Activated T-helper 1 cell treated with anti-CD3 and anti-CD28 coated beads, Interleukin-12 subunit alpha, Interleukin-12 subunit beta, Interleukin-2, Interleukin-4 antibody, amounts not matched to agents 30 ng/mL and 10 ng/mL and 1 ng/mL, durations not matched to agents 14 hours and 24 hours and 36 hours (primary cell): ENCODE results near the gene PIK3C2G. TPM values are rescaled to one million over a fixed set of nuclear protein-coding genes. Genes with fewer than 3 reads are reported as not detected.

Experiments used
- DNase-seq: peaks from one replicate; pipeline ENCODE4 v3.0.0; 2021; ENCODE audit warnings: low spot score
- H3K27ac Mint-ChIP-seq: one replicate; pipeline ENCODE4 v1.8.0; 2021; ENCODE audit warnings: mild to moderate bottlenecking, mixed read lengths
- H3K27me3 Mint-ChIP-seq: one replicate; pipeline ENCODE4 v1.8.0; 2022; ENCODE audit warnings: mild to moderate bottlenecking, moderate library complexity, mixed read lengths; ENCODE audit not compliant: insufficient read depth
- H3K36me3 Mint-ChIP-seq: one replicate; pipeline ENCODE4 v1.8.0; 2021; ENCODE audit warnings: low read depth, mixed read lengths
- H3K4me1 Mint-ChIP-seq: one replicate; pipeline ENCODE4 v1.8.0; 2021; ENCODE audit warnings: low read depth, mixed read lengths
- H3K4me3 Mint-ChIP-seq: one replicate; pipeline ENCODE4 v1.8.0; 2021; ENCODE audit warnings: mild to moderate bottlenecking, moderate library complexity, mixed read lengths
- H3K9me3 Mint-ChIP-seq: one replicate; pipeline ENCODE4 v1.8.0; 2021; ENCODE audit warnings: mixed read lengths
- intact Hi-C: fragments of 100-400 bp; cut with micrococcal nuclease; formaldehyde crosslinking; loops from one replicate; pipeline ENCODE4 v1.15.1; 2024
- total RNA-seq: library from RNA; stranded (reverse); gene quantifications from 2 replicates; pipeline ENCODE4 v1.2.3, GENCODE V29; 2022

The PIK3C2G gene
- total RNA-seq, 1 donor from 2014 or later, result not detected

DNA sequence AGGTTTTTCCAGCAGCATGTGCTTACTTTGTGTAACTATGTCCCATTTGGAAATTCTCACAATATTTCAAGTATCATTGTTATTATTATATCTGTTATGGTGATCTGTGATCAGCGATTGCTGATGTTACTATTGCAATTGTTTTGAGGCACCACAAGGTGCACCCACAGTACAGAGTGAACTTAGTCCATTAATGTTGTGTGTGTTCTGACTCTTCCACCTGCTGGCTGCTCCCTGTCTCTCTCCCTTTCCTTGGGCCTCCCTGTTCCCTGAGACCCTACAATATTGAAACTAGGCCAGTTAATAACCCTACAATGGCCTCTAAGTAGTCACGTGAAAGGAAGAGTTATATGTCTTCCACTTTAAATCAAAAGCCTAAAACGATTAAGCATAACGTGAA is 153.9 kb downstream of the PIK3C2G start:
- Mint-ChIP-seq H3K27me3 (no peaks in the 10 kb centered on the region), H3K4me1 (no peaks in the 10 kb centered on the region), H3K27ac (no peak overlapping the region), H3K9me3 (peaks cover 5% of the 10 kb centered on the region), H3K36me3 (no peaks in the 10 kb centered on the region), H3K4me3 (no peak overlapping the region)
- no peak for DNase-seq
- intact Hi-C loops, result no loop called here

DNA sequence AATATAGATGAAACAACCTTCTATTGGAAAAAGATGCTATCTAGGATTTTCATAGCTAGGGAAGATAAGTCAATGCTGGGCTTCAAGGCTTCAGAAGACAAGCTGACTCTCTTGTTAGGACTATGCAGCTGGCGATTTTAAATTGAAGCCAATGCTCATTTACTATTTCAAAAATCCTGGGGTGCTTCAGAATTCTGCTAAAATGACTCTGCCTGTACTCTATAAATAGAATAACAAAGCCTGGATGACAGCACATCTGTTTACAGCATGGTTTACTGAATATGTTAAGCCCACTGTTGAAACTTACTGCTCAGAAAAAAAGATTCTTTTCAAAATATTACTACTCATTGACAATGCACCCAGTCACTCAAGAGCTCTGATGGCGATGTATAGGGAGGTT is 155.1 kb downstream of the PIK3C2G start:
- intact Hi-C loops, result no loop called here
- Mint-ChIP-seq H3K27ac (no peak overlapping the region), H3K9me3 (peaks cover 5% of the 10 kb centered on the region), H3K4me1 (no peaks in the 10 kb centered on the region), H3K4me3 (no peak overlapping the region), H3K36me3 (no peaks in the 10 kb centered on the region), H3K27me3 (no peaks in the 10 kb centered on the region)
- no peak for DNase-seq

DNA sequence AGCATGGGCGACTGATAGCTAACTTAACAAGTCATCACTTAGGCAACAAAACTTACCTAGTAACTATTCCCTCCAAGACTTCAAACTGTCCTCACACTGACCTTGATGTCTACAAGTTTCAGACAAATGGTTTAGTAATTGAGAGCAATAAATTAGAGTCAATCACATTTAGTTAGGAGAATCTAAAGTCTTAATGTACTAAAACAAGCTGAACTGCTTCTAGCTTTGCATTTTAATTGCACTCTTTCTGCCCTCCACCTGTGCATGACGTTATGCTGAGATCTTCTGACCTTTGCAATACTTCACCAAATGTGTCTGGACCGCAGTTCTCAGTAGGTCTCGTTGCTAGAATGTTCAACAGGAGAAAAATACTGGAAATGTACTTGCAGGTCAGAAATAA is 158.0 kb downstream of the PIK3C2G start:
- Mint-ChIP-seq H3K27ac (no peak overlapping the region), H3K36me3 (no peaks in the 10 kb centered on the region), H3K4me1 (no peaks in the 10 kb centered on the region), H3K9me3 (peaks cover 5% of the 10 kb centered on the region), H3K27me3 (no peaks in the 10 kb centered on the region), H3K4me3 (no peak overlapping the region)
- intact Hi-C loops, result no loop called here
- DNase-seq, result no peak

DNA sequence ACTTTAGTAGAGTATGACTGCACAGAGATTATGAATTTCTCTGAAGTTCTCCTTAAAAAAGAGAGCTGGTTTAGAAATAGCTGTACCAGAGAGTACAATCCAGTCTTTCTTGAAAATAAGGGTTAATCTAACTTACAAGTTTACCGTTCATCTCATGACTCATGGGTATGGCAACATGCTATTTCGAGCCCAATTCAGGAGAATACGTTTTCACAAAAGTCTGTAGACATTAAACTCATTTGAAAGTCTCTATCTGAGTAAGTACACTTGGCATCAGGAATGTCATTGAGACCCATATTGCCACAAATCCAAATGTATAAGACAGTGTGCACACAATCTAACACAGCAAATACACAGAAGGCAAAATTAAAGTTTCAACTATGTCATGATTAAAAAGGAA is 160.5 kb downstream of the PIK3C2G start:
- H3K27me3 Mint-ChIP-seq, result no peaks in the 10 kb centered on the region
- DNase-seq, result no peak
- no peaks in the 10 kb centered on the region for H3K4me1 Mint-ChIP-seq
- peaks cover 3% of the 10 kb centered on the region for H3K9me3 Mint-ChIP-seq
- intact Hi-C loops, result no loop called here
- H3K36me3 Mint-ChIP-seq, result no peaks in the 10 kb centered on the region
- no peak overlapping the region for H3K27ac Mint-ChIP-seq
- H3K4me3 Mint-ChIP-seq, result no peak overlapping the region

DNA sequence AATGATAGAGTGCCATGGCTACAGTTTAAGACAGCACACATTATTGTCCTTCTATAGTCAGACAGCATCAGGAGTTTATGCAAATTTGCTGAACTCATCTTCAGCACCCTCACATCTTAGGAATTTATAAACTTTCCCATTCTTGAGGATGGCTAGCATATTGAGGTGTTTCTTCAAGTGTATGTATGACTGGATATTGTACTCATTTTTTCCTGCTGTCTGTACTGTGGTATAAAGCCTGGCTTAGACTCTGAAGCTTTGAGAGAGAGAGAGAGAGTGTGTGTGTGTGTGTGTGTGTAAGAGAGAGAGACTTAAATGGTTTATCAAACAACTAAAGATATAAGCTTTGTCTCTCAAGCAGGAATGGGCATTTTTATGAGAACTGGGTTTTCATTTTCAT is 161.6 kb downstream of the PIK3C2G start:
- Mint-ChIP-seq H3K4me3 (no peak overlapping the region), H3K36me3 (no peaks in the 10 kb centered on the region), H3K4me1 (no peaks in the 10 kb centered on the region), H3K9me3 (no peaks in the 10 kb centered on the region), H3K27me3 (no peaks in the 10 kb centered on the region), H3K27ac (no peak overlapping the region)
- intact Hi-C loops, result no loop called here
- no peak for DNase-seq

DNA sequence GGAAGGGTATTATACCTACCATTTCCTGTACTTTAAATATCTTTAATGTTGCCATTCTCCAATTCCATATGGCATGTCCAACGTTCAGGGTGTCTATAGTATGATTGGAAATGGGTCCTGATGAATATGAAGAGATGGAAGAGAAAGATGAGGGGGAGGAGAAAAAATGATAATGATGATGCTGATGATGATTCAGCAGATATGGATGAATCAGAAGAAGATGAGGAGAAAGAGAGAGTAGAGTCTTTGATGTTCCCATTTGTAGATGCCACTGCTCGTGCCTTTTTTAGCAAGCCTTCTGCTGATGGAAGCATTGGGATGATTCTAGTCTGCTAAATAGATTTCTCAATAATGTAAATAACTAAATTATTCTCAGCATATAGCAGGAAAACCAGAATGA is 163.5 kb downstream of the PIK3C2G start:
- DNase-seq, result no peak
- Mint-ChIP-seq H3K27ac (no peak overlapping the region), H3K9me3 (no peaks in the 10 kb centered on the region), H3K4me3 (no peak overlapping the region), H3K4me1 (no peaks in the 10 kb centered on the region), H3K27me3 (no peaks in the 10 kb centered on the region), H3K36me3 (no peaks in the 10 kb centered on the region)
- intact Hi-C loops, result no loop called here

DNA sequence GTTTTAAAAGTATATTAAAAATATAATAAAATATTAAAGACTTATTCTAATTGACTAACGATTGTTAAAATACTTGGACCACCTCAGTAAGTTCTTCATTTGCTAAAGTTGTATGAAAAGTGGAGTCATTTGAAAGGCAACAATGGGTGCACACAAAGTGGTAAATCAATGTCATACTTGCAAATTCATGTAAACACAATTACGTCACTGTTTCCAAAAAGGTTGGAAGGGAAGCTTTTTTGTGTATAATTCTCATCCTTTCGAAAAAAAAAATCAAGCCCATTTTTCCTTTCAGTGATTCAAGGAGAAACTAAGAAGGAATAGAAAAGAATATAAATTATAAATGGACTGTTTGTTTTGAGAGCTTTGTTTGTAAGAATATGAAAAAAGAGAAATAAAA is 166.2 kb downstream of the PIK3C2G start:
- no peak for DNase-seq
- Mint-ChIP-seq H3K36me3 (no peaks in the 10 kb centered on the region), H3K4me3 (no peak overlapping the region), H3K27me3 (no peaks in the 10 kb centered on the region), H3K27ac (no peak overlapping the region), H3K4me1 (no peaks in the 10 kb centered on the region), H3K9me3 (no peaks in the 10 kb centered on the region)
- intact Hi-C loops, result no loop called here

DNA sequence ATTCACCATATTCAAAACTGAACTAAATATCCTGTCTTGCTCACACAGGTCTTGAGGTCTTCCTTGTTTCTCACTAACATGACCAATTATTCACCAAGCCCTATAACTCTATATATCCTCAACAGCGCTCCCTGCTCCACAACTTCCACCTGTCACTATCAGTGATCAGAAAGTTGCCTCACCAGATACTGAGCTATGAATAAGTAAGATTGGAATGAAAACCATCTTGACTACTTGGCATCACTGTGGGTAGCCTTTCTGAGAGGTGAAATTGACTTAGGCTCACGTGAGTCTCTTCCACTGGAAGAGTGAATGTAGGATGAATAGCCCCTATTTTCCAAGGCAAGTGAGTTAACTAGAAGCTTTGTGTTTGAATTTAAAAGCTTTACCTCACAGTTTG is 167.1 kb downstream of the PIK3C2G start:
- no peaks in the 10 kb centered on the region for H3K4me1 Mint-ChIP-seq

DNA sequence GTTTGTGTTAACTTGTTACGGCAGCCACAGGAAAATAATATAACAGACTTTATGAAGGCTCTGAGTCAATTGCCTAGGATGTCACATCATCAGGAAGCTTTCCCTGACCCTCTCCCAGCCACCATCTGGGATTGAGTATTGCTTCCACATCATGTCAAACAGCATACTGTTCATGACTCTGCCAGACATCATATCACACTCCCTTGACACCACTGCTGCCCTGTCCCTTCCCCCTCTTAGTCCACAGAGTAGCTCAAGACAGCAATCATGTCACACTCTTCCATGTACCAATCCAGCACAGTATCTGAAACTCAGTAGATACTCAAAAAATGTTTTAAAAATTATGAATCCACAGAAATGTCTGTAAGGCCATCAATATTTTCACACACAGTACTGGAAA is 168.0 kb downstream of the PIK3C2G start:
- no peak overlapping the region for H3K27ac Mint-ChIP-seq
- intact Hi-C loops, result no loop called here
- no peaks in the 10 kb centered on the region for H3K4me1 Mint-ChIP-seq
- DNase-seq, result no peak
- no peaks in the 10 kb centered on the region for H3K36me3 Mint-ChIP-seq
- no peak overlapping the region for H3K4me3 Mint-ChIP-seq
- no peaks in the 10 kb centered on the region for H3K9me3 Mint-ChIP-seq
- no peaks in the 10 kb centered on the region for H3K27me3 Mint-ChIP-seq

More for the DNA sequence above, 167.1 kb downstream of the PIK3C2G start:
- no peaks in the 10 kb centered on the region for H3K9me3 Mint-ChIP-seq
- H3K4me3 Mint-ChIP-seq, result no peak overlapping the region
- no peak for DNase-seq
- H3K36me3 Mint-ChIP-seq, result no peaks in the 10 kb centered on the region
- intact Hi-C loops, result no loop called here
- H3K27me3 Mint-ChIP-seq, result no peaks in the 10 kb centered on the region
- no peak overlapping the region for H3K27ac Mint-ChIP-seq

DNA sequence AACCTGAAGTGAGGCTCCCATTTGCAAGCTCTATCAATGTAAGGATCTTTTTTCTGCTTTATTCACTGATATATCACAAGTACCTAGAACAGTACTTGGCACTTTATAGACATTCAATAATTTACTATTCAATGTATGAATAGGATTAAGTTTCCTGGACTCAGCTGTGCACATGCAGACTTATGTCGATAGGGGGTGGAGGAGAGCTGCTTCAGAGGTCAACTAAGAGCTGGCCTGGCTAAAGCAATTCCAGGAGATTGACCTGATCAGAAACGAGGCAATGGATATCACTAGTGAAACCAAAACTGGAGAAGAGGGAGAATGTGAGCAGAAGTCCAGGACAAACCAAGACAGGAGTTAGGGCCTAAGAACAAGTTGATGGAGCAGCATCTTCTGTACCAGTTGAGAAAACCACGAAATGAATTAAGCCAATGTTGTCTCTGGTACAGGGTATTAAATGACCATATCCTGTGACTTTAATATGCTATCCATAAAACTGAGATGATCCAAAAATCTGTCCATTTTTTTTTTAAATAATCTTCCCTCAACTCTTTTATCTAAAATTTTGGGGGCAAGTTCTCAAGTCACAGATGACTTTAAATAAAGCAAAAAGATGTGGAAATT is 169.2 kb downstream of the PIK3C2G start:
- no peak for DNase-seq

DNA sequence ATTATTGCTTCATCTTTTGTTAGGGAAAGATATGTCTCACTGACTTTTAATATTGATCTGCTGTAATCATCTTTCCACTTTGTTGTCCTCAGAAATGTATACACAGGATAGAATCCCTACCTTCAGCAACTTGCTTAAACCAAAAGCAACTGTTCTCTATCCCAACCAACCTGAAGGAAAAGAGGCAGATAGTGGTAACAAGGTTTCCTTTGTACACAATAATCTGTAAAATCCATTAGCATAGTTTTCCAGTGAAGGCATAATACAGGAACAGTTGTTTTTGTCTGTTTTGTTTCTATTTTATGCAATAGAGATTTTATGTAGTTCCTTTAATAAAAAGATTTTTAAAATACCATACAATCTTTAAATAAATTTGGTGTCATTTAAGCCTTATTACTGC is 170.5 kb downstream of the PIK3C2G start:
- H3K27ac Mint-ChIP-seq, result no peak overlapping the region
- H3K36me3 Mint-ChIP-seq, result no peaks in the 10 kb centered on the region
- no peak overlapping the region for H3K4me3 Mint-ChIP-seq
- no peaks in the 10 kb centered on the region for H3K4me1 Mint-ChIP-seq
- intact Hi-C loops, result no loop called here
- no peaks in the 10 kb centered on the region for H3K27me3 Mint-ChIP-seq
- no peaks in the 10 kb centered on the region for H3K9me3 Mint-ChIP-seq
- no peak for DNase-seq

More for the DNA sequence above, 169.2 kb downstream of the PIK3C2G start:
- H3K36me3 Mint-ChIP-seq, result no peaks in the 10 kb centered on the region
- intact Hi-C loops, result no loop called here
- H3K9me3 Mint-ChIP-seq, result no peaks in the 10 kb centered on the region
- H3K27ac Mint-ChIP-seq, result no peak overlapping the region
- H3K4me3 Mint-ChIP-seq, result no peak overlapping the region
- H3K4me1 Mint-ChIP-seq, result no peaks in the 10 kb centered on the region
- H3K27me3 Mint-ChIP-seq, result no peaks in the 10 kb centered on the region

DNA sequence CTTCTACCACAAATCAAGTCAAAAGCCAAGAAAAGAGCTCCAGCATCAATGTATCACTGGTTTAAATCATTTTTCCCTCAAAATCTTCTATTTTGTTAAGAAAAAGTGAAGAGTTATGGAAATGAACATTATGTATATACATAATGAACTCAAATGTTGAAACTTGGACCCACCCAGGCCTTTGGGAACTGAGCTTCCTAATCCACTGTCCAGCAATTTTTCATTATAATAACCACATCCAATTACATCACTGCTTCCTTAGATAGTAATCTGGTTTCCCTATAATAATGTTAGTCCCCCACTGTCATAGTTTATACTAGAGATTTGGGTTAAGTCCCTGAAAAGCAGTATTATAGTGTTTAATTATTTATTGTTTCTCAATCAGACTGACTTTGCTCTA is 170.9 kb downstream of the PIK3C2G start:
- no peaks in the 10 kb centered on the region for H3K4me1 Mint-ChIP-seq
- DNase-seq, result no peak

DNA sequence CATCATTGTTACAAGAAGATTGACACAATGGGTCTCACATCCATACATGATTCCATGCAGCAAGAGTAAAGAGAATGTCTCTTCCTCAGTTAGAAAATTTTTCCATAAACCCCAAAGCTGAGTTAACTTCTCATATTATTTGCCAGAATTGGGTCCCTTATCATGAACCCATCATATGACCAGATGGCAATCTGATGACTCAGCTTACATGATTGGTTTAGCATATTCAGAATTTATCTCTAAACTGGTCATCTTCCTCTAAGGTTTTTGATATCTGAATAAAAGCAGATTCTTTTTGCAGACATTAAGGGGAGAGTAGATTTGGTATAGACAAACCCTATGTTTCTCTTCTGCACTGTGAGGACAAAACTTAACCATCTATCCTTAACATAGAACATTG is 174.9 kb downstream of the PIK3C2G start:
- Mint-ChIP-seq H3K4me3 (no peak overlapping the region), H3K36me3 (no peaks in the 10 kb centered on the region), H3K4me1 (no peaks in the 10 kb centered on the region), H3K27me3 (no peaks in the 10 kb centered on the region), H3K27ac (no peak overlapping the region), H3K9me3 (no peaks in the 10 kb centered on the region)
- intact Hi-C loops, result no loop called here
- DNase-seq, result no peak

More for the DNA sequence above, 170.9 kb downstream of the PIK3C2G start:
- Mint-ChIP-seq H3K27ac (no peak overlapping the region), H3K4me3 (no peak overlapping the region), H3K27me3 (no peaks in the 10 kb centered on the region), H3K9me3 (no peaks in the 10 kb centered on the region), H3K36me3 (no peaks in the 10 kb centered on the region)
- intact Hi-C loops, result no loop called here

DNA sequence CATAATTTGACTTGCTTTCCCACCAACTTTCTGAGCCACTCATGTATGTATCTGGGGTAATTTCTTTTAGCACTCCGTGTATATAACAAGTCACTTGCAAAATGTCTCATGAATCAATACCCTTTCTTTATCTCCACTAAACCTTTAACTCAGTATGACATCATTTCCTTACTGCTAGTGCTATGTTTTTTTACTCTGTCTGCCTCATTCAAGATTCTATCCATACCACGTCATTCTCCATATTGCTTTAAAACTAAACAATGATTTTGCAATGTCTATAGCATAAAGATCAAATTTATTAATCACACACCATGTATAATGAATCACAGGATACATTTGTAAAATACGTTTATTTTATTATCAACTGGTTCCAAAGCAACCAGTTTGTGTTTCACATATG is 178.2 kb downstream of the PIK3C2G start:
- Mint-ChIP-seq H3K9me3 (peaks cover 3% of the 10 kb centered on the region), H3K27ac (no peak overlapping the region), H3K4me3 (no peak overlapping the region), H3K36me3 (no peaks in the 10 kb centered on the region), H3K4me1 (no peaks in the 10 kb centered on the region), H3K27me3 (no peaks in the 10 kb centered on the region)
- intact Hi-C loops, result no loop called here
- no peak for DNase-seq
